B cell (primary cell): Measurements from ENCODE around the gene ZNF280D. TPM values are rescaled to one million over a fixed set of nuclear protein-coding genes. Genes with fewer than 3 reads are reported as not detected.

ENCODE experiments used
- ATAC-seq: fragments of 200-7000 bp; cut with Tn5 transposase; one replicate; pipeline ENCODE4 v1.10.0; 2021; ENCODE audit warnings: low read depth, mild to moderate bottlenecking, moderate number of reproducible peaks, moderate library complexity
- CTCF ChIA-PET: fragments of 350-600 bp; sonication (Branson Sonifier 250); formaldehyde crosslinking; loops from one replicate; lab custom pipeline; 2021; ENCODE audit warnings: antibody characterized with exemption, inconsistent platforms; lab: Charles Lee
- POLR2A ChIA-PET: fragments of 350-600 bp; sonication (Branson Sonifier 250); formaldehyde crosslinking; loops from one replicate; lab custom pipeline; 2021; ENCODE audit warnings: antibody characterized with exemption; lab: Charles Lee
- DNase-seq: peaks from one replicate; pipeline ENCODE4 v3.0.0; 2013
- H2AFZ ChIP-seq: 2 replicates; pipeline ENCODE4 v1.6.1; 2012; ENCODE audit warnings: mild to moderate bottlenecking, low read depth, low read length; ENCODE audit not compliant: insufficient read depth, poor library complexity, severe bottlenecking
- H3K27ac ChIP-seq, 2 donors: 1 replicate in 1 of 2; 2 replicates in 1 of 2; pipeline ENCODE4 v1.5.1; 2012 to 2013; ENCODE audit warnings: low read length in 2 of 2, mild to moderate bottlenecking in 2 of 2, moderate library complexity in 1 of 2
- H3K27me3 ChIP-seq, 4 experiments: fragments of 200-600 bp in 1 of 4; sonication (generic) in 1 of 4; replicated peaks in 1 of 4; 1 replicate in 2 of 4; 2 replicates in 2 of 4; pipeline versions ENCODE4 v1.6.1 to v1.7.0; 2013 to 2016; ENCODE audit warnings: low read length in 3 of 4, mild to moderate bottlenecking in 2 of 4, mixed read lengths in 1 of 4, moderate library complexity in 1 of 4; ENCODE audit not compliant: insufficient read depth in 4 of 4, control insufficient read depth in 3 of 4; ENCODE audit errors: control extremely low read depth in 1 of 4
- H3K36me3 ChIP-seq, 2 experiments: replicated peaks in 1 of 2; 1 replicate in 1 of 2; 2 replicates in 1 of 2; pipeline versions ENCODE4 v1.6.1 to v1.7.1; 2013; ENCODE audit warnings: low read length in 1 of 2; ENCODE audit not compliant: insufficient read depth in 2 of 2, control insufficient read depth in 1 of 2; ENCODE audit errors: control extremely low read depth in 1 of 2, extremely low read depth in 1 of 2
- H3K4me1 ChIP-seq, 2 donors: fragments of 200-600 bp in 1 of 2; sonication (generic) in 1 of 2; 1 replicate in 1 of 2; 2 replicates in 1 of 2; pipeline versions ENCODE4 v1.5.1 to v1.6.1; 2013 to 2017; ENCODE audit warnings: low read length in 2 of 2; ENCODE audit not compliant: control insufficient read depth in 2 of 2, insufficient read depth in 2 of 2
- H3K4me2 ChIP-seq: replicated peaks from 2 replicates; pipeline ENCODE3; 2012; ENCODE audit warnings: mild to moderate bottlenecking, low read depth, low read length; ENCODE audit not compliant: poor library complexity, severe bottlenecking
- H3K4me3 ChIP-seq, 5 experiments: fragments of 200-600 bp in 1 of 5; sonication (generic) in 1 of 5; 1 replicate in 3 of 5; 2 replicates in 2 of 5; pipeline versions ENCODE4 v1.5.1 to v1.7.0; 2011 to 2016; ENCODE audit warnings: low read length in 4 of 5, mild to moderate bottlenecking in 4 of 5, low read depth in 2 of 5, control low read depth in 1 of 5, moderate library complexity in 1 of 5; ENCODE audit not compliant: insufficient read depth in 1 of 5; ENCODE audit errors: control extremely low read depth in 1 of 5, extremely low read depth in 1 of 5
- H3K79me2 ChIP-seq: fragments of 200-600 bp; sonication (generic); one replicate; pipeline ENCODE4 v1.6.0; 2016; ENCODE audit warnings: low read length; ENCODE audit not compliant: control insufficient read depth, insufficient read depth
- H3K9ac ChIP-seq: fragments of 200-600 bp; sonication (generic); 2 replicates; pipeline ENCODE4 v1.6.1; 2017; ENCODE audit warnings: mild to moderate bottlenecking, low read length, moderate library complexity
- H3K9me3 ChIP-seq, 3 donors: one replicate each; pipeline versions ENCODE4 v1.6.1 to v1.7.1; 2013; ENCODE audit warnings: low read length in 2 of 3; ENCODE audit not compliant: control insufficient read depth in 2 of 3, insufficient read depth in 1 of 3; ENCODE audit errors: control extremely low read depth in 1 of 3
- H4K20me1 ChIP-seq: 2 replicates; pipeline ENCODE4 v1.6.0; 2012; ENCODE audit warnings: mild to moderate bottlenecking, low read length; ENCODE audit not compliant: insufficient read depth, control insufficient read depth, poor library complexity, severe bottlenecking
- H3K27ac Mint-ChIP-seq: one replicate; pipeline ENCODE4 v1.8.0; 2021; ENCODE audit warnings: mixed read lengths
- H3K27me3 Mint-ChIP-seq: one replicate; pipeline ENCODE4 v1.8.0; 2021; ENCODE audit warnings: mixed read lengths
- H3K4me1 Mint-ChIP-seq: one replicate; pipeline ENCODE4 v1.8.0; 2021; ENCODE audit warnings: mixed read lengths
- H3K4me3 Mint-ChIP-seq: one replicate; pipeline ENCODE4 v1.8.0; 2021; ENCODE audit warnings: mixed read lengths
- H3K9me3 Mint-ChIP-seq: one replicate; pipeline ENCODE4 v1.8.0; 2022; ENCODE audit warnings: mixed read lengths; ENCODE audit not compliant: insufficient read depth
- EZH2 ChIP-seq: IDR thresholded peaks from 2 replicates; pipeline ENCODE4 v1.6.1; 2012; ENCODE audit warnings: borderline replicate concordance, low read depth, mild to moderate bottlenecking, moderate library complexity, low read length; ENCODE audit not compliant: insufficient read depth, poor library complexity, severe bottlenecking
- WGBS: methylation state at CpG from one replicate; pipeline ENCODE4 v1.1.5; 2013; ENCODE audit warnings: missing lambda C conversion rate; ENCODE audit not compliant: insufficient coverage; 5-methylcytosine and 5-hydroxymethylcytosine counted together
- intact Hi-C: fragments of 100-400 bp; cut with micrococcal nuclease; formaldehyde crosslinking; loops from one replicate; pipeline ENCODE4 v1.10.0; 2022
- polyA plus RNA-seq: library from polyadenylated mRNA; depleted of rRNA; stranded (reverse); fragments of >200 nt; gene quantifications from 2 replicates; pipeline ENCODE4 v1.2.3, GENCODE V29; 2012
- total RNA-seq, 2 donors: library from RNA; stranded (reverse); fragments of 120-200 nt in 1 of 2; gene quantifications; 1 replicate in 1 of 2; 2 replicates in 1 of 2; pipeline versions ENCODE4 v1.2.3 to v1.2.4, GENCODE V29; 2013 to 2022
- TF ChIP-seq, protein P1 (sequence below): fragments of 200-600 bp; IDR thresholded peaks from one replicate; pipeline ENCODE4 v1.8.0; 2022; ENCODE audit warnings: antibody characterized with exemption, mild to moderate bottlenecking

Gene ZNF280D
- total and polyA plus RNA-seq, 2 donors (not counting 1 experiment from before 2014, with no cell fraction given), result 14.7 to 68.3 TPM

DNA sequence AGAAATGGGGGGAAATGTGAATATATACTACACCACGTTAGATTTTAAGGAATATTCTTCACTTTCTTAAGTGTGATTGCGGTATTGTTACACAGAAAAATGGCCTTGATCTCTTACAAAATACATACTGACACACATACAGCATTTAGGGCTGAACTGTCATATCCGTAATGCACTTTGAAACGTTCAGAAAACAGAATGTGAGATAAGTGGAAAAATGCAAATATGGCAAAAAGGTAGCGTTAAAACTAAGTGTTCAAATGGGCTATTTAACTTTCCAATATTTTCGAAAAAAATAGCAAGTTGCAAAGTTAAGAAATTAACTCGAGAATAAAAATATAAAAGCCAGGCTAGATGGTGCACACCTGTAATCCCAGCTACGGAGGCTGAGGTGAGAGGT, 1.8 kb downstream of the ZNF280D start:
- no peaks in the 10 kb centered on the region for H3K27me3 ChIP-seq
- peak overlapping the region; percentile 91 for H3K4me2 ChIP-seq
- Mint-ChIP-seq H3K27ac (peak overlapping the region; percentile 92), H3K9me3 (no peaks in the 10 kb centered on the region), H3K4me1 (peaks cover 47% of the 10 kb centered on the region), H3K27me3 (no peaks in the 10 kb centered on the region), H3K4me3 (peak overlapping the region; percentile 94)
- DNase-seq, result no peak
- 96% methylated on average over 4 of the region's 8 CpGs for WGBS
- no peak for ATAC-seq
- peak overlapping the region in 1 of 2 donors; percentile 83 for H3K27ac ChIP-seq
- H3K36me3 ChIP-seq, result peaks cover 0 to 2% of the 10 kb centered on the region in 2 experiments
- peaks cover 28 to 30% of the 10 kb centered on the region in 2 donors for H3K4me1 ChIP-seq
- no peak overlapping the region for H2AFZ ChIP-seq
- CTCF ChIA-PET, result no interaction called here
- H3K9ac ChIP-seq, result peak overlapping the region; percentile 87
- H3K79me2 ChIP-seq, result peaks cover 56% of the 10 kb centered on the region
- no peak for TF ChIP-seq EZH2
- TF ChIP-seq, protein P1, sequence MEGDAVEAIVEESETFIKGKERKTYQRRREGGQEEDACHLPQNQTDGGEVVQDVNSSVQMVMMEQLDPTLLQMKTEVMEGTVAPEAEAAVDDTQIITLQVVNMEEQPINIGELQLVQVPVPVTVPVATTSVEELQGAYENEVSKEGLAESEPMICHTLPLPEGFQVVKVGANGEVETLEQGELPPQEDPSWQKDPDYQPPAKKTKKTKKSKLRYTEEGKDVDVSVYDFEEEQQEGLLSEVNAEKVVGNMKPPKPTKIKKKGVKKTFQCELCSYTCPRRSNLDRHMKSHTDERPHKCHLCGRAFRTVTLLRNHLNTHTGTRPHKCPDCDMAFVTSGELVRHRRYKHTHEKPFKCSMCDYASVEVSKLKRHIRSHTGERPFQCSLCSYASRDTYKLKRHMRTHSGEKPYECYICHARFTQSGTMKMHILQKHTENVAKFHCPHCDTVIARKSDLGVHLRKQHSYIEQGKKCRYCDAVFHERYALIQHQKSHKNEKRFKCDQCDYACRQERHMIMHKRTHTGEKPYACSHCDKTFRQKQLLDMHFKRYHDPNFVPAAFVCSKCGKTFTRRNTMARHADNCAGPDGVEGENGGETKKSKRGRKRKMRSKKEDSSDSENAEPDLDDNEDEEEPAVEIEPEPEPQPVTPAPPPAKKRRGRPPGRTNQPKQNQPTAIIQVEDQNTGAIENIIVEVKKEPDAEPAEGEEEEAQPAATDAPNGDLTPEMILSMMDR, result no peak
- peaks cover 0 to 12% (median 4%) of the 10 kb centered on the region in 3 donors for H3K9me3 ChIP-seq
- POLR2A ChIA-PET, result no interaction called here
- H4K20me1 ChIP-seq, result no peaks in the 10 kb centered on the region
- peak overlapping the region in 2 of 5 experiments; percentile 73 to 92 for H3K4me3 ChIP-seq
- intact Hi-C loops, result loop anchor here (5.0 kb wide), 4 partner anchors 71 to 571 kb away; no protein-coding TSS in a partner anchor

GRCh38 chr15:56729561-56729960, 3.7 kb downstream of the ZNF280D start:
- no peak overlapping the region for H2AFZ ChIP-seq
- H3K27me3 ChIP-seq, result no peaks in the 10 kb centered on the region
- H3K27ac Mint-ChIP-seq, result no peak overlapping the region
- WGBS, result no CpG with 5 or more reads among the region's 2 CpGs
- peaks cover 0 to 10% (median 4%) of the 10 kb centered on the region in 3 donors for H3K9me3 ChIP-seq
- TF ChIP-seq, protein P1, result no peak
- no peak for TF ChIP-seq EZH2
- peaks cover 30 to 38% of the 10 kb centered on the region in 2 donors for H3K4me1 ChIP-seq
- H3K79me2 ChIP-seq, result peaks cover 72% of the 10 kb centered on the region
- POLR2A ChIA-PET, result no interaction called here
- H3K4me1 Mint-ChIP-seq, result peaks cover 62% of the 10 kb centered on the region
- intact Hi-C loops, result no loop called here
- DNase-seq, result no peak
- peaks cover 0 to 2% of the 10 kb centered on the region in 2 experiments for H3K36me3 ChIP-seq
- no peak overlapping the region for H3K27ac ChIP-seq
- CTCF ChIA-PET, result no interaction called here
- H3K27me3 Mint-ChIP-seq, result no peaks in the 10 kb centered on the region
- no peak for ATAC-seq
- H3K9me3 Mint-ChIP-seq, result no peaks in the 10 kb centered on the region
- H3K4me3 ChIP-seq, result no peak overlapping the region
- no peak overlapping the region for H3K9ac ChIP-seq
- H3K4me2 ChIP-seq, result no peak overlapping the region
- no peaks in the 10 kb centered on the region for H4K20me1 ChIP-seq
- H3K4me3 Mint-ChIP-seq, result no peak overlapping the region
